Right atrium auricular region (tissue), 2 donors: ENCODE results near the gene PKP3. TPM values are rescaled to one million over a fixed set of nuclear protein-coding genes. Genes with fewer than 3 reads are reported as not detected.

Experiments
- DNase-seq: peaks from one replicate; pipeline ENCODE4 v3.0.0-alpha.2; 2019; ENCODE audit warnings: low spot score
- H3K27ac ChIP-seq, 2 donors: fragments of 200-600 bp; sonication (generic); 1 replicate in 1 of 2; 2 replicates in 1 of 2; pipeline ENCODE4 v1.5.1; 2016 to 2019
- H3K27me3 ChIP-seq, 2 donors: fragments of 200-600 bp; sonication (generic); one replicate each; pipeline versions ENCODE4 v1.5.1 to v1.6.0; 2017 to 2019
- H3K36me3 ChIP-seq: fragments of 200-600 bp; sonication (generic); one replicate; pipeline ENCODE4 v1.5.1; 2016
- H3K4me1 ChIP-seq, 2 donors: fragments of 200-600 bp; sonication (generic); one replicate each; pipeline versions ENCODE4 v1.5.1 to v1.6.0; 2017 to 2019
- H3K4me3 ChIP-seq, 2 donors: fragments of 200-600 bp; sonication (generic); 1 replicate in 1 of 2; 2 replicates in 1 of 2; pipeline ENCODE4 v1.5.1; 2017 to 2019; ENCODE audit warnings: mild to moderate bottlenecking in 1 of 2, moderate library complexity in 1 of 2
- H3K9me3 ChIP-seq, 2 donors: fragments of 200-600 bp; sonication (generic); one replicate each; pipeline ENCODE4 v1.5.1; 2019
- CTCF ChIP-seq, 2 donors: fragments of 200-600 bp; sonication (generic); IDR thresholded peaks; one replicate each; pipeline ENCODE4 v1.5.1; 2019; ENCODE audit warnings: antibody characterized with exemption in 2 of 2
- total RNA-seq, 2 donors: library from RNA; depleted of rRNA; stranded (reverse); fragments of >200 nt; gene quantifications; one replicate each; pipeline ENCODE4 v1.1.0, GENCODE V29; 2016

The PKP3 gene
- total RNA-seq, 2 donors from 2014 or later: 0.43 to 1.0 TPM

GRCh38 chr11:449889-450808 lies 56.1 kb downstream of the PKP3 start, which contains the start of gene PTDSS2:
TSS of gene PTDSS2 (plus strand) at chr11:450279. CDS start at chr11:450456, 177 bp downstream.
- Histone ChIP-seq H3K4me1 (peaks cover 4 to 42% of the 10 kb centered on the region in 2 donors), H3K27me3 (no peaks in the 10 kb centered on the region), H3K27ac (peak within 1 kb of the TSS; percentile 91 to 93), H3K9me3 (no peaks in the 10 kb centered on the region), H3K36me3 (peaks cover 16% of the 10 kb centered on the region), H3K4me3 (peak within 1 kb of the TSS; percentile 61 to 91)
- DNase-seq: peak; percentile 97
- TF ChIP-seq CTCF (IDR thresholded peaks at IDR 0.05): no peak

- peak overlapping the region; percentile 91 to 93 for H3K27ac ChIP-seq
- peak in 1 of 2 donors; percentile 25 for TF ChIP-seq CTCF (IDR thresholded peaks at IDR 0.05)
Observed at GRCh38 chr11:450809-451451, 56.9 kb downstream of the PKP3 start.

GRCh38 chr11:451738-452137 lies 57.7 kb downstream of the PKP3 start:
- Histone ChIP-seq H3K36me3 (peaks cover 16% of the 10 kb centered on the region), H3K4me1 (peaks cover 4 to 49% of the 10 kb centered on the region in 2 donors), H3K27ac (peak overlapping the region in 1 of 2 donors; percentile 91), H3K27me3 (no peaks in the 10 kb centered on the region), H3K9me3 (no peaks in the 10 kb centered on the region), H3K4me3 (peak overlapping the region in 1 of 2 donors; percentile 91)
- TF ChIP-seq CTCF (IDR thresholded peaks at IDR 0.05): no peak
- DNase-seq: no peak

More at GRCh38 chr11:450809-451451, 56.9 kb downstream of the PKP3 start:
- Histone ChIP-seq H3K27me3 (no peaks in the 10 kb centered on the region), H3K4me3 (peak overlapping the region; percentile 61 to 91), H3K9me3 (no peaks in the 10 kb centered on the region), H3K36me3 (peaks cover 16% of the 10 kb centered on the region), H3K4me1 (peaks cover 4 to 49% of the 10 kb centered on the region in 2 donors)
- DNase-seq: peak; percentile 69

GRCh38 chr11:452203-452744 lies 58.3 kb downstream of the PKP3 start:
- Histone ChIP-seq H3K9me3 (no peaks in the 10 kb centered on the region), H3K27me3 (no peaks in the 10 kb centered on the region), H3K27ac (no peak overlapping the region), H3K4me3 (no peak overlapping the region), H3K36me3 (peaks cover 16% of the 10 kb centered on the region), H3K4me1 (peaks cover 4 to 49% of the 10 kb centered on the region in 2 donors)
- no peak for TF ChIP-seq CTCF (IDR thresholded peaks at IDR 0.05)
- no peak for DNase-seq

- no peak for TF ChIP-seq CTCF (IDR thresholded peaks at IDR 0.05)
- peaks cover 4 to 44% of the 10 kb centered on the region in 2 donors for H3K4me1 ChIP-seq
Observed at GRCh38 chr11:452916-453527, 59.0 kb downstream of the PKP3 start.

More at GRCh38 chr11:452916-453527, 59.0 kb downstream of the PKP3 start:
- Histone ChIP-seq H3K9me3 (no peaks in the 10 kb centered on the region), H3K4me3 (no peak overlapping the region), H3K36me3 (peaks cover 16% of the 10 kb centered on the region), H3K27ac (no peak overlapping the region), H3K27me3 (no peaks in the 10 kb centered on the region)
- no peak for DNase-seq
